ENCODE measurements around the gene PLVAP.

The PLVAP gene

DNA sequence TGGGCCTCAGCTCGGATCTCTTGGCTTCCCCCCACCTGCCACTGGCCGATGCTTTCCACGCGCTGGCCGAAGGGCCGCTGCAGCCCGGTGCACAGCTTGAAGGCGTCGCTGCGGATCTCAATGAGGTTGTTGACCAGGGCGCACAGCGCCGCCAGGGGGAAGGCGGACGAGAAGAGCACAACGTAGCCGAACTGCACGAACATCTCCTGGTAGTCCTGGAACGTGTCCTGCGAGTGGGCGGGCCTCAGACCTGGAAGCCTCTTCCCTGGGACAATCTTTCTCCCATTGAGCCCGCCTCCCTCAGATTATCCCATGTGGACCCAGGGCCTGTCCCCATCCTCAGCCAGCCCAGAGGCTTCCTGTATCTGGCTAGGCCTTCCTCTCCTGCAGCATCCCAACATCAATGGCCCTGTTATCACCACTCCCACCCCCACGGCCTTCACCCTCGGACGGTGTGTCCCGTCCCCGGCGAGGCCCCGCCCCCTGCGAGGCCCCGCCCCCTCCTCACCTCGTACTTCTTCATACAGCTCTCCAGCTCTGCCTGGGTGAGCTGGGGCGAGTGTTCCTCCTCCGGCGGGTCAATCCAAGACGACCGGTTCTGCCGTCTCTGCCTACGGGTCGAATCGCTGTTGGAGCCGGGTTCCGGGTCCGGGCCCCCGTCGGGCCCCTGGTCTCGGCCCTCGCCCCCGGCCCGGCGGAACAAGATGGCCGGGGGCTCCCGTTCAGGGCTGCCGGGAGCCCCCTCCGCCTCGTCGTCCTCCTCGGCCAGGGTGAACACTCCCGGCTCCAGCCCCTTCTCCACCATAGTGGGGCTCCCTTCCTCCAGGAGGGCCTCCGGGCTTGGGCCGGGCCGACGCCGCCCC lies 49.3 kb downstream of the PLVAP start:
- TF ChIP-seq, protein P1, sequence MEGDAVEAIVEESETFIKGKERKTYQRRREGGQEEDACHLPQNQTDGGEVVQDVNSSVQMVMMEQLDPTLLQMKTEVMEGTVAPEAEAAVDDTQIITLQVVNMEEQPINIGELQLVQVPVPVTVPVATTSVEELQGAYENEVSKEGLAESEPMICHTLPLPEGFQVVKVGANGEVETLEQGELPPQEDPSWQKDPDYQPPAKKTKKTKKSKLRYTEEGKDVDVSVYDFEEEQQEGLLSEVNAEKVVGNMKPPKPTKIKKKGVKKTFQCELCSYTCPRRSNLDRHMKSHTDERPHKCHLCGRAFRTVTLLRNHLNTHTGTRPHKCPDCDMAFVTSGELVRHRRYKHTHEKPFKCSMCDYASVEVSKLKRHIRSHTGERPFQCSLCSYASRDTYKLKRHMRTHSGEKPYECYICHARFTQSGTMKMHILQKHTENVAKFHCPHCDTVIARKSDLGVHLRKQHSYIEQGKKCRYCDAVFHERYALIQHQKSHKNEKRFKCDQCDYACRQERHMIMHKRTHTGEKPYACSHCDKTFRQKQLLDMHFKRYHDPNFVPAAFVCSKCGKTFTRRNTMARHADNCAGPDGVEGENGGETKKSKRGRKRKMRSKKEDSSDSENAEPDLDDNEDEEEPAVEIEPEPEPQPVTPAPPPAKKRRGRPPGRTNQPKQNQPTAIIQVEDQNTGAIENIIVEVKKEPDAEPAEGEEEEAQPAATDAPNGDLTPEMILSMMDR (conservative IDR thresholded peaks at IDR 0.05), result peak; percentile 92
- no peak; the same call in 1 of the 2 replicates for TF ChIP-seq ZFX (IDR thresholded peaks at IDR 0.05)
- H3K27ac ChIP-seq, result peak overlapping the region; percentile 81

DNA sequence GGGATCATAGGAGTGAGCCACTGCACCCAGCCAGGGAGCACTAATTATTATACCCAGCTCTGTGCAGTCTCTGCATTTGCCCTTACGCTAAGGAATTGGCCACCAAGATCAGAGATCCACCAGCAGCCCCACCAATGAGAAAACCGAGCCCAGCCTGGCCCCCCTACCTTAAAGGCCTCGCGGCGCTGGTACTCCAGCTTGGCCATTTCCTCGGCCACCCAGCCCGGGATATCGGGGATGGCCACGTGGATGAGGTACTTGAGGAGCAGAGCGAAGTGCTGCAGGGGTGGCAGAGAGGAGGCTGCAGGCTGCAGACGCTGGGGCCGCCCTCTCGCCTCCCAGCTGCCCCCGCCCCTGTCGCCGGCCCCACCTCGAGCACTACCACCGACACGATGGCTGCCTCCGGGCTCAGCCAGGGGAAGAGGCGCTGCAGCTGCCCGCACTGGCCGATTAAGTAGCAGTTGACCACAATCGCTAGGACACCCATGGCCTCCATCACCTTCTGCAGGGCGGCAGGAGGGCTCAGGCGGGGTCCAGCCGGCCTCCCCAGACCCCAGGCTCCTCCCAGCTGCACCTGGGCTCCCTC lies 50.0 kb downstream of the PLVAP start:
- H3K27ac ChIP-seq, result peak overlapping the region; percentile 81
- TF ChIP-seq ZFX (IDR thresholded peaks at IDR 0.05), result no peak
- TF ChIP-seq, protein P1 (conservative IDR thresholded peaks at IDR 0.05), result no peak

DNA sequence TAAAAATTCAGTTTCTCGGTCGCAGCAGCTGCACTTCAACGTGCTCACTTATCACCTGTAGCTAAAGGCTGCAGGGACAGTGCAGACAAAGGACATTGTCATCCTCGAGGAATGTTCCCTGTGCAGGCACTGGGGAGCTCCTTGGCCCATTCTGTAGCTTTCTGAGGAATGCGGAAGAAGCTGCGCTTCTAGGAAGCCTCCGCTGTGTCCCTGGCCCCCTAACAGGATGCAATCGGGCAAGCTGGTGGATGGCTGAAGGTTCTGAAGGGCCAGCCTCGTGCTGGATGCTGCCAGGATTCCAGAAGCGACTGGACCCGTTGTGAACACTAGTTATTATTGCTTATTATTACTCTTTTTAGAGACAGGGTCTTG lies 50.6 kb downstream of the PLVAP start:
- H3K27ac ChIP-seq, result peak overlapping the region; percentile 81
- TF ChIP-seq, protein P1 (conservative IDR thresholded peaks at IDR 0.05), result no peak
- TF ChIP-seq ZFX (IDR thresholded peaks at IDR 0.05), result no peak

DNA sequence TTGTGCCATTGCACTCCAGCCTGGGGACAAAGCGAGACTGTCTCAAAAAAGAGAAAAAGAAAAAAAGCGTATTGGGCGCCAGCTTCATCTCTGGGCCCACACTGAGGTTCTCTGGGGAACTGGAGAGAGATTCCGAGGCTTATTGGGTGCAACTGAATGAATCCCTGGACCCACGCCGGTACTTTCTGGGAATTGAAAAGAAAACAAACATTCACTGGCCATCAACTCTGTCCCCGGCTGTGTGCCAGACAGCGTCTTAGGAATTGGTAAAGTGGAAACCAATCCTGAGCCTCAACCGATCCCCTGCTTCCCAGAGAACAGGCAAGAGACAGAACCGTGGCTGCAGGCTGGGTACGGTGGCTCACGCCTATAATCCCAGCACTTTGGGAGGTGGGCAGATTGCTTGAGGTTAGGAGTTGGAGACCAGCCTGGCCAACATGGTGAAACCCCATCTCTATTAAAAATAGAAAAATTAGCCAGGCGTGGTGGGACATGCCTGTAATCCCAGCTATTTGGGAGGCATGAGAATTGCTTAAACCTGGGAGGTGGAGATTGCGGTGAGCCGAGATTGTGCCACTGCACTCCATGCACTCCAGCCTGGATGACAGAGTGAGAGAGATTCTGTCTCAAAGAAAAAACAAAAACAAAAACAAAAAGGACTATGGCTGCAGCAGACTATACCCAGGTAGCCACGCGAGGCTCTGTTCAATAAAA lies 51.1 kb downstream of the PLVAP start:
- TF ChIP-seq, protein P1 (conservative IDR thresholded peaks at IDR 0.05), result no peak
- no peak for TF ChIP-seq ZFX (IDR thresholded peaks at IDR 0.05)
- no peak overlapping the region for H3K27ac ChIP-seq

DNA sequence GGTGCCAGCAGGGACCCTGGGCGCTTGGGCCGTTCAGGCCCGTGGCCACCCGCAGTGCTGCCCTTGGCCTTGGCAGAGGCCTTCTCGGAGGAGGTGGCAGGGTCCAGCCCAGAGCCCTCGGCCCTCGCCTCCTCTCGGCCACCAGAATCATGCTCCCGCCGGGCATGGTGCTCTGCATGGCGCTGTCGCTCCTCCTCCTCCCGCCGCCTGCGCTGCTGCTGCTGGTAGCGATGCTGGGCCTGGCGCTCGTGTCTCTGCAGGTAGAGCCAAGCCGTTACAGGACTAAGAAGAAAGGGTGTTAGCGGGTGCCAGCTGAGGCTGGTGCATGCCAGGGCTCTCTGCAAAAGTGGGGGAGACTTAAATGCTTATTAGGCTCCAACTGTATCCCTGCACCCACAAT lies 52.0 kb downstream of the PLVAP start:
- H3K27ac ChIP-seq, result no peak overlapping the region
- TF ChIP-seq, protein P1 (conservative IDR thresholded peaks at IDR 0.05), result no peak
- TF ChIP-seq ZFX (IDR thresholded peaks at IDR 0.05), result no peak

DNA sequence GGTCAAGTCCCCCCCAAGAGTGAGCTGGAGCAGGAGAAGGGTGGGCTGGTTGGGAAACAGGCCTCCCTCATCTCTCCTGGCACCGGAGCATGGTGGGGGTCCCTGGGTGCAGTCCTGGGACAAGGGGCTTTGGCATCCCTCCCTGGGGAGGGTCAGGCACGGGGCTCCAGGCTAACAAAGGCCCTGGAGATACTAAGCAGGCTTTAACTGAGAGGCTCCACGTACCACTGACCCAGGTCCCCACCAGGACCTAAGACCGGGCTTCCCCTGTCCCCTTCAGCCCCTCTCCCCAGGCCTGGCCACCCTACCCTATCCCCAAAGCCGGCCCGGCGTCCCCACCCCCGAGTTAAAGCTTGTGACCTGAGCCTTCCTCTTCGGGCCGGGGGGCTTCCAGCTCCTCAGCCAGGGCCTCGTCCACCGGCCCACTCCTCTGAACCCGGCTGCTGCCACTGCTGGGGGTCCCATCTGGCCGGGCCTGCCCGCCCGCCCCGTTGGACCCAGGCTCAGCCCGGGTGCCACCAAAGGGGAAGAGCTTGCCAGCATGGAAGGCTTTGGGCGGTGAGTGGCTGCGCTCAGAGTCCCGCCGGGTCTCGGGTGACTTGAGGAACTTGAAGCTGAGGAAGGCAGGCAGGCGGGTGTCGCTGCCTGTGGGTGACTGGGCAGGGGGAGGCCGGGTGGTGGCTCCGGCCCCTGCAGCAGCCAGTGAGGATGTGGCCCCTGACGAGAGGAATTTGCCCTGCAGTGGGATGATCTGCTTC lies 52.6 kb downstream of the PLVAP start:
- TF ChIP-seq ZFX (IDR thresholded peaks at IDR 0.05), result no peak
- TF ChIP-seq, protein P1 (conservative IDR thresholded peaks at IDR 0.05), result no peak
- H3K27ac ChIP-seq, result no peak overlapping the region
